CD4-positive, alpha-beta T cell treated with Interleukin-15 for 4 hours (primary cell): Measurements from ENCODE around the gene PNPLA2.

Source experiments
- DNase-seq: peaks from one replicate; pipeline ENCODE4 v3.0.0-alpha.2; 2020; ENCODE audit warnings: low spot score

The PNPLA2 gene

DNA sequence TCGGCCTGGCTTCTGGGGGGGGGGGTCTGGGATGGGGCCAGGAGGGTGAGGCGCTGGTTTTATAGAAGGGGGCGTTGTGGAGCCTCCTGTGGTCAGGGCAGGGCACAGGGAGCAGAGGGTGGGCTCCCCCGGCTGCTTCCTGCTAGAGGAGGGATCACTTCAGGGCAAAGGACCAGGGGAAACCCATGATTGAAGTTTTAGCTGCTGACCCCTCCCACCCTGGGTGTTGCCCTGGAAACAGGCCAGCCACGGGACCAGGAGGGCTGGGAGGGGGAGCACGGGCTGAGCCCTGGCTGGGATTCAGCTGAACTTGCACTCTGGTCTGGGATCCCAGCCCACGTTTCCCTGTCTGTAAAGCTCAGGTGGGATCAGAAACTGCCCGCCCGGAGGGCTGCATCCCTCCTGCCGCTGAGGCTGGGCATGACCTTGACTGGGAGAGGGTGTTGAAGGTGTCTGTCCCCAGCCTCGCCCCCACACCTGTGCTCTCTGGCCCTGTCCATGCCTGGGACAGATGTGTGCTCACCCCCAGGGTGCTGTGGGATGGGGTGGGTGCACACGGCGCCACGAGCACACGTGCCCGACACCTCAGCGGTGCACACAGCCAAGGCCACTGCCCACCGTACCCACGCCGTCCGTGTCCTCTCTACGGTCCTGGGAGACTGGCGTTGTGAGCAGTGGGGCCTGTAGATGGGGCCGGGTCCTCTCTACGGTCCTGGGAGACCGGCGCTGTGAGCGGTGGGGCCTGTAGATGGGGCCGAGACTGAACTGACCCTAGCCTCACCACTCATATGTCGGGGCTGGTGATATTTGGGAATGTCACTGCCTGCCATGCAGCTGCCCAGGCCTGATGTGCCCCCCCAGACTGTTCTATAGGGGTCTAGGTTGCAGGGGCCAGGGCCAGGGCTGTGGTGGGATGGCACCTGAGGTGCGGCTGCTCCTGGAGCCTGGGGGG is 26.3 kb downstream of the PNPLA2 start:
- DNase-seq: no peak

DNA sequence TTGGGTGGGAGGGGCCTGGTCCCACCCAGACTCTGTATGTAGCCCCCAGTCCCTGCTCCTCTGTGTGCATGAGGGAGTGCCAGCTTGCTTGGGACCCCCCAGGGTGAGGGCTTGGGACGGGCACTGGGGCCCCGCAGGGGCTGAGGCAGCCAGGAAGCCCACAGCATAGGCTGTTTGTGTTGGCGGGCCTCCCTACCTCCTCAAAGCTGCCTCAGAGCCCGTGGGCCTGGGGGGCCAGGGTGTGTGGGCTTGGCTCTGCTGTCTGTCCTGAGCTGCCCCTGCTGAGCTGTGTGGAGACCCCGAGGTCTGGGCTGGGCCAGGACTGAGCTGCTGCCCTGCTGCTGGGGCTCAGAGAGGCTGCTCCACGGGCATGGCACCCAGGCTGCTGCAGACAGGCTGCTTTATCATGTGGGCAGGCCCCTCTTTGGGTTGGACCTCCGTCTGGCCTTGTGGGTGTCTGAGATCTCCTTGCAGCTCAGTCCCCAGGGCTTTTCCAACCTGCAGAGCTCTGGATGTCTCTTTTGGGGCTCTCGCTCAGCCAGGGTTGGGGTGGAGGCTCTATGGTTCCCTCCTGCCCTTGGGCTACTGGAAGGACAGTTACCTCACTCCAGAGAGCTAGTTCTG is 27.3 kb downstream of the PNPLA2 start:
- DNase-seq: no peak

DNA sequence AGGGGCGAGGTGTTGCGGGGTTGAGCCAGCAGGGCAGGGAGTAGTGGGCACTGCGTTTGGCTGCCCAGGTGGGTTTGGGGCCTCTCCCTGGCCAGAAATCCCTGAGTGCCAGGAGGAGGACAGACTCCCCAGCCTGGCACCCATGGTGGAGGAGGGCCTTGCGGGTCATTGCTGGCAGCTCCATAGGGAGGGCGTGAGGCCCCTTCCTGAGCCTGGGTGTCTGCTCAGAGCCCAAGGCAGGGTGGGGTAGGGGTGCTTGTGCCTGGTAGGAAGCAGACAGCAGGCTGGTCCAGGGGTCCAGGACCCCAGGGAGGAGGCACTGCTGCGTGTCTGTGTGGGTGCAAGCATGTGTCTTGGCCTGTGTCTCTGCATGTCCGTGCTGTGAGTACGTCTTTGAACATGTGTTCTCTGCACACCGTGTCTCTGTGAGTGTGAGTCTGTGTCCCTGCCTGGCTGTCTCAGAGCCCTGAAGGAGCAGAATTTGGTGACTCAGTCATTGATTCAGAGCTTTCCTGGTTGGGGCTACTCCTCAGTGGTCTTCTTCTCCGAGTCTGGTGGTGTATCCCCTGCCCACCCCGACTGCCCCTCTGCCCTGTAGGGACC is 27.9 kb downstream of the PNPLA2 start:
- no peak for DNase-seq

DNA sequence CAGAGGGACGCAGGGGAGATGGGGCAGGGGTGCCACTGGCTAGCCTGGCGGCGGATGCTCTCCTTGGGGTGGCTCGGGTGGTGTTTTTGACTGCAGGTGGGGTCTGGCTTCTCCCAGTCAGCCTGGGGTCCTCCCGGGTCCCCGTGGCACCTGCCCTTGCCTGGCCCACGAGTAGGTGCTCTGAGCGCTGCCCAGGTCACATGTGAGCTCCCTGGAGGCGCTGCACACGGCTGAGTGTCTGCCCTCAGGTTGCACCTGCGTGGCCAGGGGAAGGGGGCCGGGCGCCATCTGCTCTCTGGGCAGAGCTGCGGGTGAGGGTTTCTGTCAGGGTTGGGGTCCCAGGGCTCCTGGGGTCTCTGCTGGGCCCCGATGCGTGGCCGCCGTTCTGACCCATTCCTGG is 29.2 kb downstream of the PNPLA2 start:
- DNase-seq: no peak

DNA sequence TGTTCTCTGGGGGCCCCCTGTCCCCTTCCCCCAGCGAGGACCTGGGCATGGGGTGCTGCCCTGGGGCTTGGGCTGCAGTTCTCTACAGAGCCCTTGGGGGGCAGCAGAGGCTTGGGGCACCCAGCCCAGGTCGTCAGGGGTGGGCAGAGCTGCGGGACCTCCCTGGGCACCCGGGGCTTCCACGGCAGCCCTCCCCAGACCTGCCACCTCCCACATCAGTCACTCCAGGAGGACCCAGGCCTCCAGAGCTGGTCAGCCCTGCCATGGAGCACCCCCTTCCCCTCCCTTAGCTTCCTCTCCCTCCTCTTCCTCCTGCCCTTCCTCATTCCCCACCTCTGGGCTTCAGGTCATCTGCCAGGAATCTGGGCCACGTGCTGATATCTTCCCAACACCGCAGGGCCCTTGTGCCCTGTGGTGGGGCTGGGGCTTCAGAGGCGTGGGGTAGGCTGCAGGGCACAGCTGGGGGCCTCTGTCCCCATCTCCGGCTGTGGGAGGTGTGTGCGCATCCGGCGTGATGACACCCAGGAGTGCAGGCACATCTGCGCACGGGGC is 29.7 kb downstream of the PNPLA2 start:
- peak; percentile 63 for DNase-seq

DNA sequence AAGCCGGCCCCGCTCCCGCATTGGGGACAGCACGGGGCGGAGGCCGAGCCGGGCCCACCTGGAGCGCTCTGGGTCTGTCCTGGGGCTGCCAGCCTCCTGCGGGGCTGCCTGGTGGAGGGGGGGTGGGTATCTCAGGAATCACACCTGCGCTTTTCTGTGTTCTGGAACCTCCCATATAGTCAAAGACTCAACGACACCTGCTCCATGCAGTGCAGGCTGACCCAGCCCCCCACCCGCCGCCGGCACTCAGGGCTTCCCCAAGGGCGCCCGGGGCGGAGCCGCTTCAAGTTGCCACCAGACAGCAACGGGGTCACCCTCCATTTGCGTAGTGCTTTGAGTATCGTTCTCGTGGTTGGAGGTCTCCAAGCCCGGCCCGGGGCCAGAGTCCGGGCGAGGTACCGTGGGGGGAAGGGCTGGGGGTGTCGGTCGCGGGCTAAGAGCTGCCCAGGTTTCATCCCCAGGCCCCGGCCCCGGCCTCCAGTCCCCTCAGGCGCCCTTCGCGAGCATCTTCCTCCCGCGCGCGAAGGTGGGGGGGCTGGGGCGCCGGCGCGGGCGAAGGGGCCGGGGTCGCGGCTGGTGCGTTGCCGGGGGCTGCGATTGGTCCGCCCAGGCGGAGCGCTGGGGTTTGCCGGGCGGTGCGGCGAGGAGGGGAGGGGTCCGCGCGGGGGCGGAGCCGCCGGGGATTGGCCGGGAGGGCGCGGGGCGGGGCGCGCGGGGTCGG is 30.6 kb downstream of the PNPLA2 start:
- DNase-seq: no peak

DNA sequence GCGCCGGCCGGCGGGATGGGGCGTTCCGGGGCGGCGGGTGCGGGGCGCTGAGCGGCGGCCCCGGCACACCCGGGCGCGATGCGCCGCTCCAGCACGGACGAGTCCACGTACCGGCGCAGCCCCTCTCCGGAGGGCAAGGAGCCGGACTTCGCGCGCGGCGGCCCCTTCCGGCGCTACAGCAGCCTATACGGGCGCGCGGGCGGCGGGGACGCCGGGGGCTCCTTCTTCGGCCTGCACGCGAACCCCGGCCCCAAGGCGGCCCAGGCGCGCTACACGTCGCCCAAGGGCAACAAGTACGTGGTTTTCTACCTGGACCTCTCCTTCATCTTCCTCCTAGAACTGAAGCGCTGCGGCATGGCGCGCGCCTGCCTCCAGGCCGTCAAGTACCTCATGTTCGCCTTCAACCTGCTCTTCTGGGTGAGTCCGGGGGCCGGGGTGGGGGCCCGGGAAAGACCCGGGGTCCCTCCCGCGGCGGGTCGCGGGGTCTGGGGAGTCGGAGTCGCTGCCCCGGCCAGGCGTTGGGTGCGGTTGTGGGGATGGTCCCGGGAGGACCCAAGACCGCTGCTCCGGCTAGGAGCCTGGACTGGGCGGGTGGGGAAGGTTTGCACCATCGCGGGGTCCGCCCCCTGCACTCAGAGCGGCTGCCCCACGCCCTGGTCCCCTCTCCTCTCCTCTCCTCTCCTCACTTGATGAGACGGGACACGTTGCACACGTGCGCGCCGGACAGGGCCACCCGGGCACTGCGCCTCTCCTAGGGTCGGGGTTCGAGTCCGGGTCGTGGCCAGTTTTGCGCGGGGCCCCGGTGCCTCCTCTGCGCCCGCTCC is 31.4 kb downstream of the PNPLA2 start:
- no peak for DNase-seq

DNA sequence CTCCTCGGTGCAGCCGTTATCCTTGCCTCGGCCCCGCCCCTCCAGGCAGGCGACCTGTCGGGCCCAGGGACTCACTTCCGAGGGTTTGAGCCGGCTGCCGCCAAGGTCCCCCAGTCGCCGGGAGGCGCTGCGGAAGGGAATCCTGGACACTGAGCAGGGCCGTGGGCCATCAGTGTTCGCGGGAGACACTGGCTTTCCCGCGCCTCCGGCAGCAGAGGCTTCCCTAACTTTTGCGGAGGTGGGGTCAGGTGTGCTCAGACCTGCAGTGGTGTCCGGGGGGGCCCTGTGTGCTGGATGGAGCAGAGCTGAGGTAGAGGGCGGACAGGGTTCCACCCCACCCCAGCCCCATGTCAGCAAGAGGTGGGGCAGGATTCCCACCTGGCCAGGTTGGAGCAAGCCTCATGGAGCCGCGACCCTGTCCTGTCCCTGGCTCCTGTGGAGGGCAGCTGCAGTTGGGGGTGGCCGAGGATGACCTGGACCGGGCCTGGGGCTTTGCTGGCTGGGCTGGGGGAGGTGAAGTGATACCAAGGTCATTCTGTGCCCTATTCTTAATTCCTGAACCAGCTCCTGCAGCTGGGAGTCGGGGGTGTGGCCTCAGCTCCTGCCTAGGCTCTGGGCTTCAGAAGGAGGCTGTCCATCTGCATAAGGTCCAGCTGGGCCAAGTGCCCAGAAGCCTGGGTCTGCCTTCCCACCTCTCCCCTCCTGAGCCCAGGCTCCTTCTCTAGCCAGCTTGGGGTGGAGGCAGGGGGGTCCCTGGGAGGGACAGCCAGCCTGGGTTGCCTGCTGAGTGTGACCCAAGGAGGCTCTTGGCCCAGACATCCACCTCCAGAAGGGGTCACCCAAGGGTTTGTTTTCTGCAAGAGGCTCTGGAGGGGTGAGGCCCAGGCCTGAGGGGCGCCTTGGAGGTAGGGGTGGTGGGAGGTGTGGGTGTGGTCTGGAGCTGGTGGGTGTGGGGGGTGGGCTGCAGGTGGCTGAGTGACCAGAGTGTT is 32.4 kb downstream of the PNPLA2 start:
- DNase-seq: no peak

DNA sequence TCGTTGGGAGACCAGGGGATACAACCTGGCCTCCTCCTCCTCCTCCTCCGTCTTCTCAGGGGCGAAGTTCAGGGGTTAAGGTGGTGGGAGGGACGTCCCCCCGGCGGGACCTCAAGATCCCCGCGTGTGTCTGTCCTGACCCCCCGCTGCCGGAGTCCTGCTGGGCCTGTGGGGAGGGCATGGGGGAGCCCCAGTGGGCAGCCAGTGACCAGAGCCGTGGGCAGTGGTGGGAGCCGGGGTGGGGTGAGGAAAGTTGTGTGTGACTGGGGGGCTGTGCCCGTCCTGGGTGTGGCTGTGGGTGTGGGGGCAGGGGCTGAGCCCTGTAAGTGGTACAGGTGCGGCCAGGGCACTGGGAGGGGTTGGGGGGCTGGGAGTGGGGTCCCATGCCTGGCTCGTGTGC is 34.0 kb downstream of the PNPLA2 start:
- DNase-seq: no peak

DNA sequence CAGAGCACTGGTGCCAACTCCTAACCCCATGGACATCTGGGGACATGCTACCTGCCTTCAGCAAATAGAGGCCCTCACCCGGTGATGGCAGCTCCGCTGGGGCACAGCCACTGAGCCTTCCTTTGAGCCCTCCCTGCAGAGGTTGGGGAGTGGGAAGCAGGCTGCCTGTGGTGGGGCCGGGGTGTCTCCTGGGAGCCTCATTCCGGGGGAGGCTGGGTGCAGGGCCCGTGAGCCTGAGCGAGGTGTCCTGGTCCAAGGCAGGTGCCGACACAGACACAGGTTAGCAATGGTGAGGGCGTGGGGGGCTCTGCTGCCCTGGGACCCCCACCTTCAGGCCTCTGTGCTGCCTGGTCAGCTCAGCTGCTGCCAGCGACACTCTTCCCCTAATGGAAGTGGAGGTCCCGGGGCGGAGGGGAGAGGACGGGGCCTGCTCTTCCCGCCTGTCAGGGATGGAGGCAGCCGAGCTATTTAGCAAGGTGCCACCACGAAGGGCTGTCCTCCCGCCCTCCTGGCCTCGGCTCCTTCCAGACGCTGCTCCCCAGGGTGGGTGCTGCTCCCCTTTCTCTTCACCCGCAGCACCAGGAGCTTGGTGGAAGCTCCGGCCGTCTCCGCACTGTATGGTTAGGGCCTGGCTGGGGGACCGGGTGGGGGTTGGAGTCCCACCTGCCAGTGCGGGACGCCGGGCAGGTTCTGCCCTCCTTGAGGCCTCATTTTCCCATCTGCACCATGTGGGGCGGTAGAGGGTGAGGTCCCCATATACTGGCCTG is 35.2 kb downstream of the PNPLA2 start:
- DNase-seq: no peak

DNA sequence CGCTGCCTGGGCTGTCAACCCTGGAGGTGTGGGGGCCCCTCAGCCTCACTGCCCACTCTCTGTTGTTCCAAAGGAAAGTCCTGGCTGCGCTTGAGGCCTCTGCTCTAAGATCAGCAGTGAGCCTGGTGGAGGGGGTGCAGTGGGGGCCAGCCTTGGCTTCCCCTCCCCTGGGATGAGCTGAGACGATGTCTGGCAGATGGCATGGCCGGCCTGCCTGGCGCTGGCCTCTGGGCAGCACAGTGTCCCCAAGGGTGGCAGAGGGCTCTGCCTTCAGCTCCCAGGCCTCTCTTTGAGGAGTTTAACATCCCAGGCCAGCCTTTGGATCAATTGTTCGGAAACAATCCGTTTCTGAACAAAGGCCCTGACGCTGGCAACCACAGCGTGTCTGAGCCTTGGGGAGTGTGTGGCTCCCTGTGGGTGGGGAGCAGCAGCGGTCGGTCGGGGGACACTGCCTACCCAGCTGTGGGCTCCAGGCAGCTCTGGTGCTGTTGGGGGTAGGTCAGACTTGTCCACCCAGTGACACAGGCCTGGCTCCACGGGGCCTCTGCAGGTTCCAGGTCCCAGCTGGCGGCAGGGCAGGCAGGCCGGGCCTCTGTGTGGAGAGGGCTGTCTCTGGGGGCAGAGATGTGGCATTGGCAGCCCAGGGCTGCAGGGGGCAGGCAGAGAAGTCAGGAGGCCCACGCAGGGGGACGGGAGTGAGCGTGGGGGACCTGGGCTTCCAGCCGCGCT is 36.1 kb downstream of the PNPLA2 start:
- no peak for DNase-seq

DNA sequence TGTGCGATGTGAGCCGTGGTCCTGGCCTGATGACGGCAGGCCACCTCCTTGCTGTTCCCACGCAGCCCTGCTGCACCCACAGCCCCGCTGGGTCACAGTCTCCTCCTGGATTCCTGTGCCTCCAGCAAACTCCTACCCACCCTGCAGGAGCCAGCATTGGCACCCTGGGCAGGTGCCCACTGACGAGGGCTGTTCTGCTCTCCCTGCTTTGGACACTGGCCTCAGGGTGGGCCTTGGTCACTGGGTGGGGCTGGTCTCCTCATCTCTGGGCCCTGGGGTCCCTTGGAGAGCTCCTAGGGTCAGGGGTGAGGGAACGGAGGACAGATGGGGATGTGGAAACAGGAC is 36.6 kb downstream of the PNPLA2 start:
- no peak for DNase-seq

DNA sequence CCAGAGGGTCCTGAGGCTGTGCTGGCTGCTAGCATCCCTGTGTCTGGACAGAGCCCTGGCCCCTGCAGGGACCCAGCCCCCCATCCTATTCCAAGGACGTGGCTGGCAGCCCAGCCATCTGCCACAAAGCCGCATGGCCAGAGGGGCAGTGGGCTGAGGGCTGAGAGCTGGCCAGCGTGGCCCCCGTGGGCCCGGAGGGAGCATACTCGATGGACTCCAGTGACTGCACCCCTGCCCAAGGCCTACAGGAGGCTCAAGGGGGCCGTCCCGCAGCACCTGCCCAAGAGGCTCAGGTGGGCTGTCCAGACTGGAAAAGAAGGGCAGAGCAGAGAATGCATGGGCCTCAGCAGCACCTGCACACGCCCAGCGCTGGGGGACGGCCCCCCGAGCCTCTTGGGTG is 37.1 kb downstream of the PNPLA2 start:
- no peak for DNase-seq

DNA sequence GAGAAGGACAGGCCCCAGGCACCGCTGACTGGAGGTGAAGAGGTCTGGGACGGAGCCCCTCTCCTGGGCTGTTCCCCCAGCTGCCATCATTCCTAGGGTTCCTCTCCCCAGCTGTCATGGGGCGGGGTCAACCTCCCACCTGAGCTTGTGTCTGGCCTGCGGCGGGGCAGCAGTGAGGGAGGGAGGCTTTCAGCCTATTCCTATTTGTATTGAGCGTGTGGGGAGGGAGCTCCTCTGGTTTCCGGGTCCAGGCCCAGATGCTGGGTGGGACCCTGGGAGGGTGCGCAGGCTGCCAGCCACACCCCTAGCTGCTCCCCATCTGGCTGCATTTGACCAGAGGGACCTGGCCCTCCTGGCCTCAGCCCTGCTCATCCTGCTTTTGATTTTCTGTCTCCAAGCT is 37.7 kb downstream of the PNPLA2 start:
- no peak for DNase-seq

DNA sequence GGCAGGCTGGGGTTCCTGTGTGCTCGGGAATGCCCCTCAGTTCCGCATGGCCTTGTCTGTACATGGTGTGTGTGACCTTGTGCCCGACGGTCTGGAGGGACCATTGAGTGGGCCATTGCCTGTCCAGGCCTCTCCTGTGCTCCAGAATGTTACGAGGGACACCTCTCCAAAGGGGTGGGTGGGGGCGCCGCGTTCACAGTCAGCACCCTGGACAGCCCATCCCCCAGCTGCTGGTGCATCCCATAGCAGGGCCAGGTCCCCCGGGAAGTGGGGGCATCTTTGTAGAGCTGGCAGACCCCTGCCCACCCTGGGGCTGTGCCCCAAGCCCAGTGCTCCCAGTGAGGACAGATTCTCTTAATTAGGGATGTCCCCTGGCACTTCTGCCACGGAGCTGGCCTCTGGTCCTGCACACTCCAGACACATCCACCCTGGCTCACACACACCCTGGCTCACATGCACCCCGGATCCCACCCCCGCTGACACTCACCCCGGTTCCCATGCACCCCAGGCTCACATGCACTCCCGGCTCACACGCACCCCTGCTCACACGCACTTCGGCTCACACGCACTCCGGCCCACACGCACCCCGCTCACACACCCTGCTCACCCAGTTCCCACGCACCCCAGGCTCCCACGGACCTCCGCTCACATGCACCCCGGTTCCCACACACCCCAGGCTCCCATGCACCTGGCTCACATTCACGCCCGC is 39.5 kb downstream of the PNPLA2 start:
- DNase-seq: no peak

DNA sequence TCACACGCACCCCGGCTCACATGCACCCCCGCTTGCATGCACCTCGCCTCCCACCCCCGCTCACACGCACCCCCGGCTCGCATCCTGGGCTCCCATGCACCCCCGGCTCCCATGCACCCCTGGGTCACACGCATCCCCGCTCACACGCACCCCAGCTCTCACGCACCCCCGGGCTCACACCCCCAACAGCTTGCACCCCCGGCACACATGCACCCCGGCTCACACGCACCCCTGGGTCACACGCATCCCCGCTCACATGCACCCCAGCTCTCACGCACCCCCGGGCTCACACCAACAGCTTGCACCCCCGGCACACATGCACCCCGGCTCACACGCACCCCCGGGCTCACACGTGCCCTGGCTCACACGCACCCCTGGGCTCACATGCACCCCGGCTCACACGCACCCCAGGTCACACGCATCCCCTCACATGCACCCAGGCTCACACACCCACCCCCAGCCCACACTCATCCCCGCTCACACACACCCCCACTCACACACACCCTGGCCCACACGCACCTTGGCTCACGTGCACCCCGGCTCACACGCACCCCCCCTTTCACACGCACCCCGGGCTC is 40.1 kb downstream of the PNPLA2 start:
- DNase-seq: no peak

DNA sequence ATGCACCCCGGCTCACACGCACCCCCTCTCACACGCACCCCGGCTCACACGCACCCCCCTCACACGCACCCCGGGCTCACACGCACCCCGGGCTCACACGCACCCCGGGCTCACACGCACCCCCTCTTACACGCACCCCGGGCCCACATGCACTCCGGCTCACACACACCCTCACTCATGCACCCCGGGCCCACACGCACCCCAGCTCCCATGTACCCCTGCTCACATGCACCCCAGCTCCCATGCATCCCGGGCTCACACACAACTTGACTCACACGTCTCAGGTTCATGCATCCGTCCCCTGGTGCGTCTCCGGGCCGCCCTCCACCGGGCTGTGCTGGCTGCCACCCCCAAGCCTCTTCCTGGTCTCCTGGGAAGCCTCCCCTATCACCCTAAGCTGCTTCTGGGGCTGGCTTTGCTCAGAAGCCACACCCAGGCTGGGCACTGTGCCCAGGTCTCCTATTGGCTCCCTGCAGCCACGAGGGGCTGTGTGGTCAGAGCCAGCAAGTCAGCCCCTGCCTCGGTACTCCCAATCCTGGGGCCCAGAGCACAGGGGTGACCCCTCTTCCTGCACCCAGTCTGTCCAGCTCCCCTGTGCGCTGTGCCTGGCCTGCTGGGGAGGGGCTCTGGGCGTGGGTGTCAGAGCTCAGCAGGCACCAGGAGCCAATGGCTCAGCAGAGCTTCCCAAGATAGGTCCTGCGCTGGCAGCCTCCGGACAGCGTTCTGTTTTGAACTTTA is 40.8 kb downstream of the PNPLA2 start:
- no peak for DNase-seq
